GM06990 (cell line): ENCODE data around the gene OR4F15.
"Not testable (repeated sequence)": the region's sequence is repeated elsewhere in the genome, so short reads cannot be mapped to it uniquely, and the experiment has no call there.

Experiments
- DNase-seq: peaks from one replicate; pipeline ENCODE4 v3.0.0-alpha.2; 2011; ENCODE audit not compliant: insufficient read length; ENCODE audit errors: extremely low read depth
- H3K27me3 ChIP-seq: replicated peaks from 2 replicates; pipeline ENCODE4 v1.6.0; 2011; ENCODE audit warnings: low read length; ENCODE audit not compliant: control insufficient read depth, insufficient read depth
- H3K36me3 ChIP-seq: 2 replicates; pipeline ENCODE4 v1.5.1; 2011; ENCODE audit warnings: low read length; ENCODE audit not compliant: control insufficient read depth, insufficient read depth
- H3K4me3 ChIP-seq: replicated peaks from 2 replicates; pipeline ENCODE4 v1.5.1; 2011; ENCODE audit warnings: low read depth, mild to moderate bottlenecking, control low read depth, low read length
- CTCF ChIP-seq: IDR thresholded peaks from 2 replicates; pipeline ENCODE4 v1.5.1; 2011; ENCODE audit warnings: low read length, control low read depth, mild to moderate bottlenecking, inconsistent platforms; ENCODE audit not compliant: insufficient read depth, poor library complexity, severe bottlenecking

OR4F15 gene

GRCh38 chr15:101775136-101775535 lies 36.9 kb upstream of the OR4F15 start:
- no peak for TF ChIP-seq CTCF
- no peaks in the 10 kb centered on the region for H3K36me3 ChIP-seq
- no peak for DNase-seq
- no peak overlapping the region for H3K4me3 ChIP-seq
- peaks cover 1% of the 10 kb centered on the region for H3K27me3 ChIP-seq

- not testable (repeated sequence) for DNase-seq, H3K27me3 ChIP-seq, H3K4me3 ChIP-seq, H3K36me3 ChIP-seq
Measured at GRCh38 chr15:101778576-101778975, 33.4 kb upstream of the OR4F15 start.

- not testable (repeated sequence) for H3K4me3 ChIP-seq, DNase-seq, H3K27me3 ChIP-seq, H3K36me3 ChIP-seq
Measured at GRCh38 chr15:101780225-101780624, 31.8 kb upstream of the OR4F15 start.

GRCh38 chr15:101781928-101782327 lies 30.1 kb upstream of the OR4F15 start:
- DNase-seq = no peak
- Histone ChIP-seq H3K36me3 (no peaks in the 10 kb centered on the region), H3K27me3 (no peaks in the 10 kb centered on the region; the same call in 1 of the 2 replicates), H3K4me3 (no peak overlapping the region)
- no peak for TF ChIP-seq CTCF

GRCh38 chr15:101784644-101785043 lies 27.4 kb upstream of the OR4F15 start:
- H3K4me3 ChIP-seq = no peak overlapping the region
- H3K27me3 ChIP-seq = no peaks in the 10 kb centered on the region
- no peak for TF ChIP-seq CTCF
- no peaks in the 10 kb centered on the region for H3K36me3 ChIP-seq
- no peak for DNase-seq

GRCh38 chr15:101786422-101786821 lies 25.6 kb upstream of the OR4F15 start:
- H3K4me3 ChIP-seq, DNase-seq, H3K36me3 ChIP-seq, H3K27me3 ChIP-seq: not testable (repeated sequence)

- DNase-seq = not testable (repeated sequence)
Measured at GRCh38 chr15:101788001-101788400, 24.0 kb upstream of the OR4F15 start.

GRCh38 chr15:101788503-101789269 lies 23.3 kb upstream of the OR4F15 start:
- not testable (repeated sequence) for H3K36me3 ChIP-seq, DNase-seq, H3K27me3 ChIP-seq, H3K4me3 ChIP-seq

More at GRCh38 chr15:101788001-101788400, 24.0 kb upstream of the OR4F15 start:
- H3K36me3 ChIP-seq, H3K4me3 ChIP-seq, H3K27me3 ChIP-seq: not testable (repeated sequence)

- H3K4me3 ChIP-seq, DNase-seq, H3K36me3 ChIP-seq, H3K27me3 ChIP-seq: not testable (repeated sequence)
Measured at GRCh38 chr15:101790748-101791147, 21.3 kb upstream of the OR4F15 start.

GRCh38 chr15:101793981-101794380 lies 18.0 kb upstream of the OR4F15 start:
- not testable (repeated sequence) for H3K27me3 ChIP-seq, H3K36me3 ChIP-seq, DNase-seq, H3K4me3 ChIP-seq
